GM18505 (cell line): ENCODE measurements around the gene LIPN.

ENCODE experiments used
- ATAC-seq: cut with Tn5 transposase; IDR thresholded peaks from one replicate; pipeline ENCODE4 v1.9.1; 2021; ENCODE audit not compliant: unreplicated experiment
- POLR2A ChIP-seq: IDR thresholded peaks from 4 replicates; pipeline ENCODE4 v1.6.1; 2011; ENCODE audit warnings: borderline replicate concordance; ENCODE audit not compliant: insufficient read depth, insufficient read length; ENCODE audit errors: extremely low read depth

Gene LIPN

GRCh38 chr10:88826388-88826787, 66.6 kb downstream of the LIPN start:
- ATAC-seq: no peak

GRCh38 chr10:88827671-88828070, 67.9 kb downstream of the LIPN start:
- TF ChIP-seq POLR2A: no peak
- ATAC-seq: no peak

More at GRCh38 chr10:88826388-88826787, 66.6 kb downstream of the LIPN start:
- TF ChIP-seq POLR2A: no peak

- no peak for TF ChIP-seq POLR2A
- no peak for ATAC-seq
Measured at GRCh38 chr10:88828310-88828709, 68.5 kb downstream of the LIPN start.
